NB4 (cell line): ENCODE data around the gene FRAS1.

ENCODE experiments used
- DNase-seq: peaks from one replicate; pipeline ENCODE4 v3.0.0; 2010; ENCODE audit warnings: low read depth
- H3K4me3 ChIP-seq: one replicate; pipeline ENCODE4 v1.5.1; 2011; ENCODE audit warnings: mild to moderate bottlenecking, low read depth, low read length, moderate library complexity
- MYC ChIP-seq: IDR thresholded peaks from 2 replicates; pipeline ENCODE4 v1.6.1; 2011; ENCODE audit warnings: low read depth, low read length
- POLR2A ChIP-seq: IDR thresholded peaks from 2 replicates; pipeline ENCODE4 v1.6.1; 2011; ENCODE audit warnings: mild to moderate bottlenecking; ENCODE audit not compliant: insufficient read length; ENCODE audit errors: extremely low read depth
- TF ChIP-seq, protein P1 (sequence below): IDR thresholded peaks from 2 replicates; pipeline ENCODE4 v1.6.1; 2011; ENCODE audit warnings: low read depth, low read length
- TF ChIP-seq, protein P2 (sequence below): IDR thresholded peaks from one replicate; pipeline ENCODE4 v1.5.1; 2012; ENCODE audit warnings: low read depth, low read length

The FRAS1 gene

DNA sequence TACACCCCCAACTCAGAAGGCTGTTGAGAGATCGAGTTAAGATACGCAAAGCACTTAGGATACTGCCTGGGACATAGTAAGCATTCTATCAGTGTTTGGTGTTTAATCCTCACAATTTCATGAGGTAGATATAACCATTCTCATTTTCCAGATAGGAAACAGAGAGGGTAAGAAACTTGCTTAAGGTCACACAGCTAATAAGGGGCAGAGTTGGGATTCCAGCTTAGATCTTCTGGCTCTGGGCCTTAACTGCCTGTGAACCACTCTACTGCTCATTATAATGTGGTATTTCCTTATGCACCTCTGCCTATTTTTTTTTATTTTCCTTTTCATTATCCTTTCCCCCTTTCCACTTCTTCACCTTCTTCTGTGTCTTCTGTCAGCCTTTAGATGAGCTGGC lies 252.2 kb downstream of the FRAS1 start:
- H3K4me3 ChIP-seq = no peak overlapping the region
- TF ChIP-seq MYC (no peak), POLR2A (no peak)
- TF ChIP-seq, protein P1, sequence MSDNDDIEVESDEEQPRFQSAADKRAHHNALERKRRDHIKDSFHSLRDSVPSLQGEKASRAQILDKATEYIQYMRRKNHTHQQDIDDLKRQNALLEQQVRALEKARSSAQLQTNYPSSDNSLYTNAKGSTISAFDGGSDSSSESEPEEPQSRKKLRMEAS = no peak
- TF ChIP-seq, protein P2, sequence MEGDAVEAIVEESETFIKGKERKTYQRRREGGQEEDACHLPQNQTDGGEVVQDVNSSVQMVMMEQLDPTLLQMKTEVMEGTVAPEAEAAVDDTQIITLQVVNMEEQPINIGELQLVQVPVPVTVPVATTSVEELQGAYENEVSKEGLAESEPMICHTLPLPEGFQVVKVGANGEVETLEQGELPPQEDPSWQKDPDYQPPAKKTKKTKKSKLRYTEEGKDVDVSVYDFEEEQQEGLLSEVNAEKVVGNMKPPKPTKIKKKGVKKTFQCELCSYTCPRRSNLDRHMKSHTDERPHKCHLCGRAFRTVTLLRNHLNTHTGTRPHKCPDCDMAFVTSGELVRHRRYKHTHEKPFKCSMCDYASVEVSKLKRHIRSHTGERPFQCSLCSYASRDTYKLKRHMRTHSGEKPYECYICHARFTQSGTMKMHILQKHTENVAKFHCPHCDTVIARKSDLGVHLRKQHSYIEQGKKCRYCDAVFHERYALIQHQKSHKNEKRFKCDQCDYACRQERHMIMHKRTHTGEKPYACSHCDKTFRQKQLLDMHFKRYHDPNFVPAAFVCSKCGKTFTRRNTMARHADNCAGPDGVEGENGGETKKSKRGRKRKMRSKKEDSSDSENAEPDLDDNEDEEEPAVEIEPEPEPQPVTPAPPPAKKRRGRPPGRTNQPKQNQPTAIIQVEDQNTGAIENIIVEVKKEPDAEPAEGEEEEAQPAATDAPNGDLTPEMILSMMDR = no peak
- DNase-seq = no peak

DNA sequence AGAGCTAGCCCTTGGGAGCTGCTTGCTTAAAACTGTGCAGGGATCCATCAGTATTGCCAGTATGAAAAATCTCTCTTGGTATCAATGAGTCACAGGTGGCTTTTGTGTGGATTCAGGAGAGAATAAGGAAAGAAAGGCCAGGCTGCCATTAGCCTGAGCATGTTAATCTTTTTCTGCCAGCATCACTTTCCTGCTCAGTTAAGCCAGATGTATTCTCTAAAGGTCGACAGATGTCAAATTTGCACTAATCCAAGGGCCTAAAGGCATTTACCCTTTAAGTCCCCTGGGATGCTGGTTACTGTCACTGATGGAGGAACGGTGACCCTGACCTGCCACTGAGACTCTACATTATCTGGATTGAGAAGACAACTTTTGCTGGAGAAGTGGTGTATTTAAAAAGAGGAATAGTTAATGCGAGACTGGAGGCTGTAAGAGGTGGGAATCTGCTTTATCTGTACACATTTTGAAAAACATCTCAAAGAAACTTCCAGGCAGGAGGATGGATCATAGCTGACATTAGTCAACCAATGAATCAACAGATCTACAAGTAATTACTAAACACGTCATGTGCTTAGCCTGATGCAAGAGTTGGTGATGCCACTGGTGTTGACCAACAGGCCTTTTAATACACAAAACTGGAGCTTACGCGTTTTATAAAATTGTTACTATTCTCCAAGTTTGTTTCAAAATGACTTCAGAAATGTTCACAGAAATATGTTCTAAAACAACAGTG lies 253.1 kb downstream of the FRAS1 start:
- DNase-seq = no peak
- no peak overlapping the region for H3K4me3 ChIP-seq
- TF ChIP-seq, protein P2 = no peak
- TF ChIP-seq, protein P1 = no peak
- TF ChIP-seq POLR2A (no peak), MYC (no peak)

DNA sequence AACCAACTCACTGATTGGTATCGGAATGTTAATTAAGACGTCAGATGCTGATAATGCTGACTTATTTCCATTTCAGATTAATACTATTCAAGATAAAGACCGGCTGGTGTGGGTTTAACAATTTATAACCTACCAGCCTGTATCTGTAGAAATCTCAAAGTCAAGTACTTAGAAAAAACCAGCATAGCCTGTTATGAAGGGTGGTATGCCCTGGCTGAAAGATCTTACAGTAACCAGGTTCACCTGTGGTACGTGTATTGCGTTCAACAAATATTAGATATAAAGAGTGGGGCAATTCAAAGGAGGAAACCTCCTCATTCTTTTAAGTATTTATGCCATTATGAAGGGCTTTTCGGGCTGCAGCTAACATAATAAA lies 253.6 kb downstream of the FRAS1 start:
- no peak for DNase-seq
- no peak for TF ChIP-seq POLR2A
- no peak for TF ChIP-seq MYC
- TF ChIP-seq, protein P2 = no peak
- TF ChIP-seq, protein P1 = no peak

DNA sequence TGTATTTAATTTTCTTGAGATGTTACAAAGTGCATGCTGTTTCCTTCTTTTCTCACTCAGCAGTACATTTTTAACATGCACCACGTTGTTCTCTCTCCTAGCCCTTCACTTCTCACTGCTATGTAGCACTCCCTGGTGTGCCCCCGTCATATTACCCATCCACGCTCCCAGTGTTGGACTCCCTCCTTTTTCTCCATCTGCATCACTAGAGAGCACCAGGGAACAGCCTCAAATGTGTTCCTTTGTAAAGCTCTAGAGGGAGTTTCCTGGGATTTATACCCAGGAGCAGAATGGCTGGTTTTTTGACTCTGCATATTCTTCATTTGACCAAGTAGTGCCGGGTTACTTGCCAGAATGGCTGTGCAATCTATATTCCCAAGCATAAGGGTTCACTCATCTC lies 254.2 kb downstream of the FRAS1 start:
- DNase-seq = no peak
- no peak overlapping the region for H3K4me3 ChIP-seq
- TF ChIP-seq, protein P1 = no peak
- TF ChIP-seq, protein P2 = no peak

More for the DNA sequence above, 253.6 kb downstream of the FRAS1 start:
- no peak overlapping the region for H3K4me3 ChIP-seq

DNA sequence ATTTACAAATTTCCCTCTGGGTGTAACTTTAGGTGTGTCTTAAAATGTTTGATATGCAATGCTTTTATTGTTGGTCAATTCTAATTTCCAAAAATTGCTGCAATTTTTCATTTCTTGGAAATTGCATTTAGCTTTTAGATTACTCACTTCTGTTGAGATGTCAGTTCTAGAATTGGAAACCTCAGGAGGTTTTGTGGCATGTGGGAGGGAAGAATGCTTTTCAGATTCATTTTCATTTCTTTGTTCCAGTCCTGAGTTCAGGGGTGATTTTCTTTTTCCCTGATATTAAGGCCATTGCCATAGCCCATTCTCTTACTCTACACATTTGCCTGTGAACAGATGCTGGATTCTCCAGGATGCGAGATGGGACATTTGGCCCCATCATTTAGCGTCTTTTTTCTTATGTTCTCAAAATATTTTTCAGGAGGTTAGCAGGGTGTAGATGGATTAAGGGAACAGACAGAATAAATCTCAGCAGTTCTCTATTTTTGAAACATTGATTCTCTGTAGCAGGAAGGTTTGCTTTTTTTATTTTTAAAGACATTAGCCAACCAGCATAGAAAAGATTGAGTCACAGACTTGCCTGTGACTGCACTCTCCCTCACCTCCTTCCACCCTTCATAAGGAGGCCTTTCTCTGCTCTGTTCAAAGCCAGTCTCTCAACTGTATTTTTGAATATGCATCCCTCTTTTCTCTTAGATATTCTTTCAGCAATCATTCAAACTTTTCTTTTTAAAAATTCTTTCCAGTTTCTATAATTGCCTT lies 256.0 kb downstream of the FRAS1 start:
- H3K4me3 ChIP-seq = no peak overlapping the region
- DNase-seq = no peak
- no peak for TF ChIP-seq POLR2A
- TF ChIP-seq, protein P1 = no peak
- TF ChIP-seq, protein P2 = no peak
- no peak for TF ChIP-seq MYC
